ENCODE data around the gene PTTG1IP2. TPM values are rescaled to one million over a fixed set of nuclear protein-coding genes. Genes with fewer than 3 reads are reported as not detected.

The PTTG1IP2 gene
- total RNA-seq, 2 experiments from 2014 or later: not detected

DNA sequence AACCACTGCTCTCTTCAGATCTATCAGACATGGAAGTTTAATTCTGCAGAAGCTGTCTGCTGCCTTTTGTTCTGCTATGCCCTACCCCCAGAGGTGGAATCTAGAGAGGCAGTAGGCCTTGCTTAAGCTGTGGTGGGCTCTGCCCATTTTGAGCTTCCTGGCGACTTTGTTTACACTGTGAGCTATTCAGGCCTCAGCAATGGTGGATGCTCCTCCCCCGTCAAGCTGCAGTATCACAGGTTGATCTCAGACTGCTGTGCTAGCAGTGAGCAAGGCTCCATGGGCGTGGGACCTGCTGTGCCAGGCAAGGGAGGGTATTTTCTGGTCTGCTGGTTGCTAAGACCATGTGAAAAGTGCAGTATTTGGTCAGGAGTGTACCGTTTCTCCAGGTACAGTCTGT is 81.6 kb downstream of the PTTG1IP2 start:
- Histone ChIP-seq H3K79me2 (ENCODE audit: insufficient read depth, low read depth, low read length) (no peaks in the 10 kb centered on the region), H3K9me2 (ENCODE audit: insufficient read depth, low read length) (no peaks in the 10 kb centered on the region), H3K36me3 (ENCODE audit: insufficient read depth, low read length) (no peaks in the 10 kb centered on the region), H3K4me1 (ENCODE audit: insufficient read depth, low read length, poor library complexity, severe bottlenecking) (no peaks in the 10 kb centered on the region), H3K9me3 (ENCODE audit: low read length) (no peaks in the 10 kb centered on the region), H3K4me3 (ENCODE audit: low read depth, low read length, poor library complexity, severe bottlenecking) (no peak overlapping the region), H4K20me1 (ENCODE audit: insufficient read depth, low read length) (no peaks in the 10 kb centered on the region), H3K4me2 (ENCODE audit: low read length) (no peak overlapping the region), H3K27ac (ENCODE audit: low read depth, low read length, poor library complexity, severe bottlenecking) (no peak overlapping the region), H2AFZ (ENCODE audit: low read length) (no peak overlapping the region)
- intact Hi-C loops (cut with micrococcal nuclease; ENCODE audit: unreplicated experiment): no loop called here
- TF ChIP-seq CTCF (conservative IDR thresholded peaks at IDR 0.05; ENCODE audit: low read length) (no peak), EZH2phosphoT487 (IDR thresholded peaks at IDR 0.05; ENCODE audit: borderline replicate concordance, low read depth, low read length) (no peak)
- POLR2A ChIA-PET: no interaction called here
- DNase-seq (ENCODE audit: low spot score): no peak
- CTCF ChIA-PET (ENCODE audit: unreplicated experiment): interaction anchor here (0.6 kb wide), 2 partner anchors 33 to 118 kb away, joined by 3 read pairs; no protein-coding TSS in a partner anchor
- no TSS peak for BruUV-seq (replicated peaks)

GRCh38 chr7:90552521-90552920 is 83.1 kb downstream of the PTTG1IP2 start:
- H3K9me3 ChIP-seq (ENCODE audit: low read length): no peaks in the 10 kb centered on the region
- no TSS peak for BruUV-seq (replicated peaks)
- peak; percentile 64 for TF ChIP-seq CTCF (conservative IDR thresholded peaks at IDR 0.05; ENCODE audit: low read length)
- TF ChIP-seq EZH2phosphoT487 (IDR thresholded peaks at IDR 0.05; ENCODE audit: borderline replicate concordance, low read depth, low read length): no peak
- no peaks in the 10 kb centered on the region for H3K36me3 ChIP-seq (ENCODE audit: insufficient read depth, low read length)
- no peaks in the 10 kb centered on the region for H3K9me2 ChIP-seq (ENCODE audit: insufficient read depth, low read length)
- H3K79me2 ChIP-seq (ENCODE audit: insufficient read depth, low read depth, low read length): no peaks in the 10 kb centered on the region
- H2AFZ ChIP-seq (ENCODE audit: low read length): no peak overlapping the region
- ChIA-PET CTCF (ENCODE audit: unreplicated experiment) (no interaction called here), POLR2A (no interaction called here)
- H3K4me3 ChIP-seq (ENCODE audit: low read depth, low read length, poor library complexity, severe bottlenecking): no peak overlapping the region
- H3K4me2 ChIP-seq (ENCODE audit: low read length): no peak overlapping the region
- H3K4me1 ChIP-seq (ENCODE audit: insufficient read depth, low read length, poor library complexity, severe bottlenecking): no peaks in the 10 kb centered on the region
- peak; percentile 14 for DNase-seq (ENCODE audit: low spot score)
- intact Hi-C loops (cut with micrococcal nuclease; ENCODE audit: unreplicated experiment): no loop called here
- no peak overlapping the region for H3K27ac ChIP-seq (ENCODE audit: low read depth, low read length, poor library complexity, severe bottlenecking)
- no peaks in the 10 kb centered on the region for H4K20me1 ChIP-seq (ENCODE audit: insufficient read depth, low read length)

GRCh38 chr7:90560730-90561129 is 91.3 kb downstream of the PTTG1IP2 start:
- CTCF ChIA-PET (ENCODE audit: unreplicated experiment): no interaction called here
- H3K79me2 ChIP-seq (ENCODE audit: insufficient read depth, low read depth, low read length): no peaks in the 10 kb centered on the region
- intact Hi-C loops (cut with micrococcal nuclease; ENCODE audit: unreplicated experiment): no loop called here

More at GRCh38 chr7:90560730-90561129, 91.3 kb downstream of the PTTG1IP2 start:
- TF ChIP-seq EZH2phosphoT487 (IDR thresholded peaks at IDR 0.05; ENCODE audit: borderline replicate concordance, low read depth, low read length): no peak
- TF ChIP-seq CTCF (conservative IDR thresholded peaks at IDR 0.05; ENCODE audit: low read length): no peak
- BruUV-seq (replicated peaks): no TSS peak
- Histone ChIP-seq H3K27ac (ENCODE audit: low read depth, low read length, poor library complexity, severe bottlenecking) (no peak overlapping the region), H4K20me1 (ENCODE audit: insufficient read depth, low read length) (no peaks in the 10 kb centered on the region), H3K9me2 (ENCODE audit: insufficient read depth, low read length) (no peaks in the 10 kb centered on the region), H3K36me3 (ENCODE audit: insufficient read depth, low read length) (no peaks in the 10 kb centered on the region), H2AFZ (ENCODE audit: low read length) (no peak overlapping the region), H3K4me1 (ENCODE audit: insufficient read depth, low read length, poor library complexity, severe bottlenecking) (no peaks in the 10 kb centered on the region), H3K4me3 (ENCODE audit: low read depth, low read length, poor library complexity, severe bottlenecking) (no peak overlapping the region), H3K4me2 (ENCODE audit: low read length) (no peak overlapping the region), H3K9me3 (ENCODE audit: low read length) (no peaks in the 10 kb centered on the region)
- POLR2A ChIA-PET: no interaction called here
- no peak for DNase-seq (ENCODE audit: low spot score)

Other genes starting within 250 kb of the PTTG1IP2 start
- gene CFAP69, start 224.5 kb upstream of the PTTG1IP2 start, total RNA-seq (2014; rRNA removed; shearing (Covaris generic)): not detected in 2 replicates
- gene CFAP69, start 224.5 kb upstream of the PTTG1IP2 start, total RNA-seq (2022): not detected in 2 replicates
- gene FAM237B, start 148.3 kb upstream of the PTTG1IP2 start, total RNA-seq (2014; rRNA removed; shearing (Covaris generic)): not detected in 2 replicates
- not detected in 2 replicates for gene FAM237B, start 148.3 kb upstream of the PTTG1IP2 start, total RNA-seq (2022)
- 13.1 and 16.5 TPM in 2 replicates for gene GTPBP10, start 122.9 kb upstream of the PTTG1IP2 start, total RNA-seq (2014; rRNA removed; shearing (Covaris generic))
- gene GTPBP10, start 122.9 kb upstream of the PTTG1IP2 start, total RNA-seq (2022): 38.8 and 43.4 TPM in 2 replicates
- gene CLDN12, start 66.2 kb upstream of the PTTG1IP2 start, total RNA-seq (2014; rRNA removed; shearing (Covaris generic)): 8.2 and 11.0 TPM in 2 replicates
- 17.0 and 20.4 TPM in 2 replicates for gene CLDN12, start 66.2 kb upstream of the PTTG1IP2 start, total RNA-seq (2022)
- gene CDK14, start 126.7 kb downstream of the PTTG1IP2 start, total RNA-seq (2014; rRNA removed; shearing (Covaris generic)): 90.7 and 112 TPM in 2 replicates
- 107 and 111 TPM in 2 replicates for gene CDK14, start 126.7 kb downstream of the PTTG1IP2 start, total RNA-seq (2022)